KOPT-K1 (cell line): Measurements from ENCODE around the gene BCL11B.

Source experiments
- H3K27ac ChIP-seq: fragments of 200-600 bp; sonication (generic); 2 replicates; pipeline ENCODE4 v1.5.1; 2016; ENCODE audit warnings: antibody characterized with exemption, mild to moderate bottlenecking, low read depth, low read length; ENCODE audit not compliant: poor library complexity, severe bottlenecking
- H3K36me3 ChIP-seq: fragments of 200-600 bp; sonication (generic); 2 replicates; pipeline ENCODE4 v1.5.1; 2017; ENCODE audit warnings: antibody characterized with exemption, mild to moderate bottlenecking, low read length, moderate library complexity; ENCODE audit not compliant: insufficient read depth
- H3K9me3 ChIP-seq: fragments of 200-600 bp; sonication (generic); 2 replicates; pipeline ENCODE4 v1.5.1; 2017; ENCODE audit warnings: antibody characterized with exemption, low read length, mild to moderate bottlenecking; ENCODE audit not compliant: insufficient read depth, poor library complexity, severe bottlenecking

Gene BCL11B

GRCh38 chr14:99255621-99256482 lies 16.1 kb downstream of the BCL11B start:
- no peak overlapping the region for H3K27ac ChIP-seq

DNA sequence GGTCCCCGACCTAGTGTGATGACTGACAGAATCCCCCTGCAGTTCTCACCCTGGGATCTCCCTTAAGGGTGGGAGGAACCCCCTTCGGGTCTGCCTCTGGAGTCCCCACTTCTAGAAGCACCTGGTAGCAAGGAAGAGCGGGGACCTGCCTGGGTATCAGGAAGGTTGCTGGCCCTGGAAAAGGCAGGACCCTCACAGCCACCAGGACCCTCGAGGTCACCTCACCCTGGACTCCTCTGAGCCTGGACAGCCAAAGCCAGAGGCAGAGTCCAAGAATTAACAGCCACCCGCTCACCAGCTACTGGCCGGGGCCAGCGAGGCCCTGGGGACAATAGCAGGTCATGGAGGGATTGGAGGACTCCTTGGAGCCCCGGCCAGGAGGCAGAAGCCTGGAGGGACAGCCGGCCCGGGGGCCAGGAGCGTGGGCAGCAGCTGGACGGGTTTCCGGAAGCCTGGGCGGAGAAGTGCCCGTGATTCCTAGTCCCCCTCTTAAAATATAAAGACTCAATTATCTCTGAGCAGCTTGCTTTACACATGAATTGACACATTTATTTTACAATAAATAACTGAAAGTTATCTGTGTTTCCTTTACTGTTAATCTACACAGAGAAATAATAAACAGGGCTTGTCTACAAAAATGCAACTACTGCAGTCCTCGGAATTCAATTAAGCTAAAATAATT lies 17.5 kb downstream of the BCL11B start:
- H3K36me3 ChIP-seq, result peaks cover 100% of the 10 kb centered on the region
- no peaks in the 10 kb centered on the region for H3K9me3 ChIP-seq
- no peak overlapping the region for H3K27ac ChIP-seq

More at GRCh38 chr14:99255621-99256482, 16.1 kb downstream of the BCL11B start:
- peaks cover 100% of the 10 kb centered on the region for H3K36me3 ChIP-seq
- no peaks in the 10 kb centered on the region for H3K9me3 ChIP-seq

DNA sequence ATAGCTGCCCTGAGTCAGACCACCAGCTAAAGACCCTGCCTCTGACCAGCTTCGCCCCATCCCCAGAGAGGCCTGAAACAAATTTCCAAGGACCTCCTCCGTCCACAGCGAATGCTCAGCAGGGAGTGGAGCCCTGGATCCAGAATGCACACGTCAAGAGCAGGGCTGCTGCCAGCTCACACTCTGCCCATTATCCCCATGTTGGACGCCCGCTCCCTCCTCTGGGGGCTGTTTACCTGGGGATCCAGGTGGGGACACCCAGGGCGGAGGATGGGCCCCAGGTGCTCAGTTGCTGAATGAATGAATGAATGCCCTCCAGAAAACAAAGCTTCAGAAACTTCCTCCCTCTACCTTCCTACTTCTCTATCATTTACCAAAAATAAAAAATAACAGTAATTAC lies 18.1 kb downstream of the BCL11B start:
- Histone ChIP-seq H3K27ac (no peak overlapping the region), H3K9me3 (no peaks in the 10 kb centered on the region), H3K36me3 (peaks cover 100% of the 10 kb centered on the region)

GRCh38 chr14:99252940-99253868 lies 18.8 kb downstream of the BCL11B start:
- Histone ChIP-seq H3K9me3 (no peaks in the 10 kb centered on the region), H3K27ac (no peak overlapping the region), H3K36me3 (peaks cover 100% of the 10 kb centered on the region)

DNA sequence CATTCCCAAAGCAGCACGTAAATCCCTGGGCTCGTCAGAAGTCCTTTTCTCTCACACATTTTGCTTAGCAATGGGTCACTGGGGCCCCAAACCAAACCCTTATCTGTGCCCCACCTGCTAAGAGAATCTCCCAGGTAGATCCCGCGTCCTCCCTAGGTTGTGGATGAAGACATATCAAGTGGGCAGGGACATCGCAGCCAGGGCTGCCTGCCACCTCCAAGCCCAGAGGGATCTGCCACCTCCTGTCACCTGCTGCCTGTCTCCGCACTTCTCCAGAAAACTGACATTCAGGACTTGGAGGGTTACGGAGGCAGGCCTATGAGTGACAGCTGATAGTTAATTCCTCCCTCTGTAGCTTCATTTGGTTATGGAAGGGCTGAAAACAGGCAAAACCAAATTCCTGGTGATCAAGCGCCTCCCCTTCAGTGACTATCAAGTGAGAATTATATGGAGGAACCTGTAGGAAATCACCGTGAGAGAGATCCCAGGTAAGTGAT lies 19.5 kb downstream of the BCL11B start:
- no peaks in the 10 kb centered on the region for H3K9me3 ChIP-seq
- H3K27ac ChIP-seq, result no peak overlapping the region
- H3K36me3 ChIP-seq, result peaks cover 100% of the 10 kb centered on the region

DNA sequence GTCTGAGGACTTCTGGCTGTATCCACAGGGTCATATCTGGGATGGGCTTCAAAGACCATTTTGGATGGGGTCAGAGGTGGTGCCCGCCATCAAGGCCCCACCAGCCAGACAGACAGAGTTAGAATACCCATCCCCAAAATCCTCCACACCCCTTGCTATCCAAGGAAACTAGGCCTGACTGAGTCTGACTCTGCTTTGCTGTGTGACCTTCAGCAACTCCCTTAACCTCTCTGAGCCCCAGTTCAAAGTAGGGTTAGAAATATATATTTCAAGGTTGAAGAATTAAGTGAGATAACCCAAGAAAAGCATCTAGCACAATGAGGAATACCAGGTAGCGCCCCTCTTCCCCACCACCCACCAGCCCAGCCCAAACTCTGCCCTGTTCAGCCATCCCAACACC lies 20.3 kb downstream of the BCL11B start:
- Histone ChIP-seq H3K27ac (no peak overlapping the region), H3K36me3 (peaks cover 100% of the 10 kb centered on the region), H3K9me3 (no peaks in the 10 kb centered on the region)

- Histone ChIP-seq H3K36me3 (peaks cover 100% of the 10 kb centered on the region), H3K27ac (no peak overlapping the region)
These were observed 21.3 kb downstream of the BCL11B start for GRCh38 chr14:99250636-99251208.

GRCh38 chr14:99249389-99249788 lies 22.6 kb downstream of the BCL11B start:
- Histone ChIP-seq H3K36me3 (peaks cover 100% of the 10 kb centered on the region), H3K27ac (no peak overlapping the region), H3K9me3 (no peaks in the 10 kb centered on the region)

More at GRCh38 chr14:99250636-99251208, 21.3 kb downstream of the BCL11B start:
- H3K9me3 ChIP-seq, result no peaks in the 10 kb centered on the region

- H3K36me3 ChIP-seq, result peaks cover 100% of the 10 kb centered on the region
- no peaks in the 10 kb centered on the region for H3K9me3 ChIP-seq
These were observed 23.2 kb downstream of the BCL11B start for GRCh38 chr14:99248761-99249171.

GRCh38 chr14:99247772-99248171 lies 24.2 kb downstream of the BCL11B start:
- no peaks in the 10 kb centered on the region for H3K9me3 ChIP-seq
- peaks cover 100% of the 10 kb centered on the region for H3K36me3 ChIP-seq
- H3K27ac ChIP-seq, result no peak overlapping the region

More at GRCh38 chr14:99248761-99249171, 23.2 kb downstream of the BCL11B start:
- H3K27ac ChIP-seq, result no peak overlapping the region

- Histone ChIP-seq H3K36me3 (peaks cover 100% of the 10 kb centered on the region), H3K27ac (no peak overlapping the region)
These were observed 24.8 kb downstream of the BCL11B start for GRCh38 chr14:99247101-99247729.

DNA sequence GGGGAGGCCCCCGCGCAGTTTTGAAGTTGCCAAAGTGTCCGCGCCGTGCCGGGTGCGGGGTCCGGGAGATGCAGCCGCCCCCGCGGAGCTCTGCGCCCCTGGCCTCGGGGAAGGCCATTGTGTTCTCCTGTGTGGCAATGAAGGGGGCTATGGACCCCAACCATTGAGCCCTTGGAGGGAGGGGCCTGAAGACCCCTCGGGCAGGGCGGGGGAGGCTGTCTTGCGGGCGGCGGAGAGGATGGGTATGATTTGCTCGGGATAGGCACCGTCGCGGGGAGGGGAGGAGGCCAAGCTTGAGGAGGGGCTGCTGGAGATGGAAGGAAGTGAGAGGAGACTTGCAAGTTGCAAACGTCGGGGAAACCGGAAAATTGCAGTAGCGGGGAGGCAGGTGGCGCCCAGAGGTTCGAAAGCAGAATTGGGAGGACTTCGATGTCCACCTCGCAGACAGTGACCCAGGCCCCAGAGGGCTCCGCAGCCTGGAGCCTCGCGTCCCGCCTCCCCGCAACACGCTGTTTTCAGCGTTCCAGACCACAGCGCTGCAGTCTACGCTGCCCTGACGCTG lies 25.4 kb downstream of the BCL11B start:
- no peak overlapping the region for H3K27ac ChIP-seq
- no peaks in the 10 kb centered on the region for H3K9me3 ChIP-seq
- peaks cover 100% of the 10 kb centered on the region for H3K36me3 ChIP-seq

More at GRCh38 chr14:99247101-99247729, 24.8 kb downstream of the BCL11B start:
- no peaks in the 10 kb centered on the region for H3K9me3 ChIP-seq

DNA sequence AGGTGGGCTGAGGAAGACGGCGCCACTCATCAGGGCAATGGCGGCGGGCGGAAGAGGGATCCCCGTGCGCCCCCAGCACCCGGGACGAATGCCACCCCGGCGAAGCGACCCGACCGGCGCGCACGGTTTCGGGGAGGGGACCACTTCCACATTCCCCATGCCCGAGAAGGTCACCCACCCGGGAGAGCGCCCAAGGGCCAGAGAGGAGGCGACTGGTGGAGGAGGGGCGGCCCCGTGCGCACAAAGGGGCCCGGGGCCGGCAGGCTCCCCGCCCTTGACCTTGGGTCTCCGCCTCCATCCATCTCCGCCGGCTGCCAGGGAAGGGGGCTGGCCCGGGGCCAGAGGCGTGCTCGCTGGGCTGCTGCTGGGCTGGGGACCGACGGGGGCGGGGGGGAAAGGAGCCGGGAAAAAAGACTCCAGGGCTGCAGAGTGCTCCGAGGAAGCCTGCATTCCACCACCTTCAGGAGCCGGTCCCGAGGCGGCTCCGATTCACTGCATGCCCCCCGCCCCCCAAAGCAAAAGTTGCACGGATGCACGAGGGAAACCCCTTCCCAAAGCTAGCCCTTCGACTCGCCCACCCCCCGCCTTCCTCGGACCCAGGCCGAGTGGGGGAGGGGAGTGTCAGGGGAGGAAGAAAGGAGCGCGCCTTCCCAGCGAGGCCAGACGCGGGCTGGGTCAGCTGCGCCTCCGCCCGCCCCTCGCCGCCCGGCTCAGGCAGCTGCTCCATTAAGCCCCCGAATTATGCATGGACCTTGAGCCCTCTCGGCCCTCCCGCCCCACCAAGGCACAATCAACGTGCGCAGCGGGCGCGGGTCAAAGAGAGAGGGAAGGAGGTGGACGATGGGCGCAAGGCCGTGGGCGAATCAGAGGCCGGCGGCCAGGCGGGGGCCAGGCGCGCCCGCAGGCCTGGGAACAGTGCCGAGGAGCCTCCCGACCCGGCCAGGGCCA lies 26.2 kb downstream of the BCL11B start:
- H3K9me3 ChIP-seq, result no peaks in the 10 kb centered on the region
- H3K27ac ChIP-seq, result no peak overlapping the region
- H3K36me3 ChIP-seq, result peaks cover 100% of the 10 kb centered on the region
